ENCODE results near the gene APBB2. TPM values are rescaled to one million over a fixed set of nuclear protein-coding genes. Genes with fewer than 3 reads are reported as not detected.

APBB2 gene
- total and polyA plus RNA-seq, 4 donors = 82.2 to 104 (median 91.6) TPM

- peak overlapping the region; percentile 13 for H3K27ac ChIP-seq (ENCODE audit: low read depth, low read length)
- H3K4me1 ChIP-seq (ENCODE audit: control insufficient read depth, insufficient read depth, low read length) = peaks cover 4% of the 10 kb centered on the region
- no peaks in the 10 kb centered on the region for H3K27me3 ChIP-seq (ENCODE audit: control insufficient read depth, insufficient read depth, low read length)
Measured at GRCh38 chr4:41080976-41081375, 133.4 kb downstream of the APBB2 start.

GRCh38 chr4:41079881-41080560, 134.3 kb downstream of the APBB2 start:
- H3K27ac ChIP-seq (ENCODE audit: low read depth, low read length) = peak overlapping the region; percentile 38
- peak in 1 of 6 donors; percentile 49 for DNase-seq (ENCODE audit: low read depth in 4 of 6, low spot score in 6 of 6)
- H3K36me3 ChIP-seq (ENCODE audit: control insufficient read depth, insufficient read depth, low read length) = no peaks in the 10 kb centered on the region
- no peak overlapping the region for H3K4me3 ChIP-seq (ENCODE audit: low read depth, low read length)
- H3K4me1 ChIP-seq (ENCODE audit: control insufficient read depth, insufficient read depth, low read length) = peaks cover 4% of the 10 kb centered on the region
- H3K9me3 ChIP-seq (ENCODE audit: control insufficient read depth, insufficient read depth, low read length) = no peaks in the 10 kb centered on the region
- no peaks in the 10 kb centered on the region for H3K27me3 ChIP-seq (ENCODE audit: control insufficient read depth, insufficient read depth, low read length)
- WGBS (ENCODE audit: insufficient coverage) = 19% methylated on average over 3 of the region's 6 CpGs

More at GRCh38 chr4:41080976-41081375, 133.4 kb downstream of the APBB2 start:
- no peak for DNase-seq (ENCODE audit: low read depth in 4 of 6, low spot score in 6 of 6)
- no peak overlapping the region for H3K4me3 ChIP-seq (ENCODE audit: low read depth, low read length)
- no peaks in the 10 kb centered on the region for H3K36me3 ChIP-seq (ENCODE audit: control insufficient read depth, insufficient read depth, low read length)
- WGBS (ENCODE audit: insufficient coverage) = 100% methylated on average over 1 of the region's 4 CpGs
- peaks cover 1% of the 10 kb centered on the region for H3K9me3 ChIP-seq (ENCODE audit: control insufficient read depth, insufficient read depth, low read length)

- Histone ChIP-seq H3K4me3 (ENCODE audit: low read depth, low read length) (no peak overlapping the region), H3K36me3 (ENCODE audit: control insufficient read depth, insufficient read depth, low read length) (no peaks in the 10 kb centered on the region), H3K9me3 (ENCODE audit: control insufficient read depth, insufficient read depth, low read length) (no peaks in the 10 kb centered on the region), H3K27me3 (ENCODE audit: control insufficient read depth, insufficient read depth, low read length) (no peaks in the 10 kb centered on the region), H3K4me1 (ENCODE audit: control insufficient read depth, insufficient read depth, low read length) (peaks cover 4% of the 10 kb centered on the region), H3K27ac (ENCODE audit: low read depth, low read length) (no peak overlapping the region)
- 54% methylated on average over 1 of the region's 1 CpG for WGBS (ENCODE audit: insufficient coverage)
- no peak for DNase-seq (ENCODE audit: low read depth in 4 of 6, low spot score in 6 of 6)
Measured at GRCh38 chr4:41077628-41078027, 136.7 kb downstream of the APBB2 start.

DNA sequence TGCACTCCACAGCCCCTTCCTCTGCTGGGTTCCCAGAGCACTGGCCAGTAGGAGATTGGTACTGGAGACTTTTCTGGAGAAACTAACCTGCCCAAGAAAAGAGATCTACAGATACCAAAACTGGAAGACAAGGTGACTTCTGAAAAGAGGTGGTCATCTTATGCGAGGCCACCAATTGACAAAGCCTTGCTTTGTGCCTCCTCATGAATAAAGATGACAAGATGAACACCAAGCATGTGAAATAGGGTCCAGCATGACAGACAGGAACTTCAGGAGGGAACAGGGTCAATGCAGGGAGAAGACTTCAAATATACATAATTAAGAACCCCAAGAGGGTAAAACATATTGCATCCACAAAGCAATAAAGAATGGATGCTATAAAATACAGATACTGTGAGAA, 137.9 kb downstream of the APBB2 start:
- H3K4me1 ChIP-seq (ENCODE audit: control insufficient read depth, insufficient read depth, low read length) = peaks cover 4% of the 10 kb centered on the region
- no peaks in the 10 kb centered on the region for H3K36me3 ChIP-seq (ENCODE audit: control insufficient read depth, insufficient read depth, low read length)
- no peak for DNase-seq (ENCODE audit: low read depth in 4 of 6, low spot score in 6 of 6)
- 75% methylated on average over 1 of the region's 1 CpG for WGBS (ENCODE audit: insufficient coverage)
- H3K27me3 ChIP-seq (ENCODE audit: control insufficient read depth, insufficient read depth, low read length) = no peaks in the 10 kb centered on the region
- no peak overlapping the region for H3K4me3 ChIP-seq (ENCODE audit: low read depth, low read length)
- H3K27ac ChIP-seq (ENCODE audit: low read depth, low read length) = no peak overlapping the region
- H3K9me3 ChIP-seq (ENCODE audit: control insufficient read depth, insufficient read depth, low read length) = no peaks in the 10 kb centered on the region

DNA sequence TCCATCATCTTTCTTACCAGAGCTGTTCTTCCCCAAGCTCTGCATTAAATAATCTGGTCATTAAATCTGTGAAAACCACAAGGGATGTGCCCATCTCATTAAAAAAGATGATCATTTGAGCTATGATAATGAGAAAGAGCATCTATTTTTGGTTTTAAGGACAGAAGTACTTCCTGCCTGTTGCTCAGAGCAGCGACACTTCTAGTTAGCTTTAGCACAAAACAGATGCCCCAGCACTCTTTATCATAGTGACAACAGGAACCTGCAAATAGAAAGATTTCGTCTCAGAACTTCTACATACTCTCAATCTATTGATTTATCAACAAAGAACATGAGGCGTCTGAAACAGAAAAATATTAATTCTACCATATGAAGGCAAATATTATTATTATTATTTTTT, 140.1 kb downstream of the APBB2 start:
- Histone ChIP-seq H3K4me3 (ENCODE audit: low read depth, low read length) (no peak overlapping the region), H3K27ac (ENCODE audit: low read depth, low read length) (no peak overlapping the region), H3K4me1 (ENCODE audit: control insufficient read depth, insufficient read depth, low read length) (no peaks in the 10 kb centered on the region), H3K36me3 (ENCODE audit: control insufficient read depth, insufficient read depth, low read length) (no peaks in the 10 kb centered on the region), H3K9me3 (ENCODE audit: control insufficient read depth, insufficient read depth, low read length) (no peaks in the 10 kb centered on the region), H3K27me3 (ENCODE audit: control insufficient read depth, insufficient read depth, low read length) (no peaks in the 10 kb centered on the region)
- no peak for DNase-seq (ENCODE audit: low read depth in 4 of 6, low spot score in 6 of 6)
- no CpG with 5 or more reads among the region's 3 CpGs for WGBS (ENCODE audit: insufficient coverage)

GRCh38 chr4:41072021-41072777, 142.1 kb downstream of the APBB2 start:
- Histone ChIP-seq H3K27ac (ENCODE audit: low read depth, low read length) (no peak overlapping the region), H3K4me3 (ENCODE audit: low read depth, low read length) (no peak overlapping the region), H3K4me1 (ENCODE audit: control insufficient read depth, insufficient read depth, low read length) (no peaks in the 10 kb centered on the region), H3K36me3 (ENCODE audit: control insufficient read depth, insufficient read depth, low read length) (no peaks in the 10 kb centered on the region), H3K9me3 (ENCODE audit: control insufficient read depth, insufficient read depth, low read length) (no peaks in the 10 kb centered on the region), H3K27me3 (ENCODE audit: control insufficient read depth, insufficient read depth, low read length) (no peaks in the 10 kb centered on the region)
- peak in 3 of 6 donors; percentile 6 to 42 (median 35) for DNase-seq (ENCODE audit: low read depth in 4 of 6, low spot score in 6 of 6)
- WGBS (ENCODE audit: insufficient coverage) = 69% methylated on average over 4 of the region's 7 CpGs

DNA sequence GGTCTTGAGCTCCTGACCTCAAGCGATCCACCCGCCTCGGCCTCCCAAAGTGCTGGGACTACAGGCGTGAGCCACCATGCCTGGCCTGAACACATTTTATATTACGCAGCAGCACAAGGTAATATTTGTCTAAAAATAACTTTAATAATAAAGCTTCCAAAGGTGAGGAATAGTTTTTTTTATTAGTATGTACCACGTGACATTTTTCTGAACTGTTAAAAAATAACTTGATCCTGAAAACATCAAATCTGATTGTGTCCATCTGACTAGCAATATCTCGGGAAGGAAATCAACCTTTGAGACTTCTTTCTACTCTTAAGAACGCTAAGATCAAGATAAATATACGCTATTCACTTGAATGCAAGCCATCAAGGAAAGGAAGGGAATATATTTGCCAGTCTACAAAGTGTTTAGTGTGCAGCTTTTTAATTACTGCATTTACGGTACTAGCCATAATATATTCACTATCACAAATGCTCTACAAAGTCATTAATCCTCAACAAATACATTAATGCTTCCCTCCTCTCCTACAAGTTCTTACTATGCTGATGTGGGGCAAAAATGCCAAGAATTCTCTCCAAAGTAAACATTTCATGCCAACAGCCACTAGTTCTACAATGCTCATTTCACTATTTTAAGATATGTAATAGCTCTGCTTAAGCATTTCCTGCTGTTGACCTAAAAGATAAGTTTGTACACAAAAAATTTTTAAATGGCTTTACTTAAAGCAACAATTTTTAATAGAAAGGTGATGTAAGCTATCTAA, 143.6 kb downstream of the APBB2 start:
- Histone ChIP-seq H3K27ac (ENCODE audit: low read depth, low read length) (no peak overlapping the region), H3K4me1 (ENCODE audit: control insufficient read depth, insufficient read depth, low read length) (no peaks in the 10 kb centered on the region), H3K36me3 (ENCODE audit: control insufficient read depth, insufficient read depth, low read length) (no peaks in the 10 kb centered on the region), H3K27me3 (ENCODE audit: control insufficient read depth, insufficient read depth, low read length) (no peaks in the 10 kb centered on the region), H3K4me3 (ENCODE audit: low read depth, low read length) (no peak overlapping the region), H3K9me3 (ENCODE audit: control insufficient read depth, insufficient read depth, low read length) (no peaks in the 10 kb centered on the region)
- no peak for DNase-seq (ENCODE audit: low read depth in 4 of 6, low spot score in 6 of 6)
- no CpG with 5 or more reads among the region's 10 CpGs for WGBS (ENCODE audit: insufficient coverage)

- WGBS (ENCODE audit: insufficient coverage) = no CpG with 5 or more reads among the region's 1 CpG
- peak in 1 of 6 donors; percentile 33 for DNase-seq (ENCODE audit: low read depth in 4 of 6, low spot score in 6 of 6)
- no peak overlapping the region for H3K27ac ChIP-seq (ENCODE audit: low read depth, low read length)
- H3K4me1 ChIP-seq (ENCODE audit: control insufficient read depth, insufficient read depth, low read length) = no peaks in the 10 kb centered on the region
- no peak overlapping the region for H3K4me3 ChIP-seq (ENCODE audit: low read depth, low read length)
- H3K27me3 ChIP-seq (ENCODE audit: control insufficient read depth, insufficient read depth, low read length) = no peaks in the 10 kb centered on the region
- H3K36me3 ChIP-seq (ENCODE audit: control insufficient read depth, insufficient read depth, low read length) = no peaks in the 10 kb centered on the region
- no peaks in the 10 kb centered on the region for H3K9me3 ChIP-seq (ENCODE audit: control insufficient read depth, insufficient read depth, low read length)
Measured at GRCh38 chr4:41069838-41070237, 144.5 kb downstream of the APBB2 start.

- DNase-seq (ENCODE audit: low read depth in 4 of 6, low spot score in 6 of 6) = peak in 3 of 6 donors; percentile 17 to 54 (median 30)
- Histone ChIP-seq H3K4me1 (ENCODE audit: control insufficient read depth, insufficient read depth, low read length) (no peaks in the 10 kb centered on the region), H3K27ac (ENCODE audit: low read depth, low read length) (no peak overlapping the region), H3K4me3 (ENCODE audit: low read depth, low read length) (no peak overlapping the region), H3K36me3 (ENCODE audit: control insufficient read depth, insufficient read depth, low read length) (no peaks in the 10 kb centered on the region), H3K27me3 (ENCODE audit: control insufficient read depth, insufficient read depth, low read length) (no peaks in the 10 kb centered on the region), H3K9me3 (ENCODE audit: control insufficient read depth, insufficient read depth, low read length) (no peaks in the 10 kb centered on the region)
- 26% methylated on average over 3 of the region's 5 CpGs for WGBS (ENCODE audit: insufficient coverage)
Measured at GRCh38 chr4:41069257-41069656, 145.1 kb downstream of the APBB2 start.

Data from spinal cord (tissue), 10 donors.